Caco-2 (cell line): ENCODE results near the gene FBXW7. TPM values are rescaled to one million over a fixed set of nuclear protein-coding genes. Genes with fewer than 3 reads are reported as not detected.
"Not testable (repeated sequence)": the region's sequence is repeated elsewhere in the genome, so short reads cannot be mapped to it uniquely, and the experiment has no call there.

Experiments used
- BruUV-seq: library from RNA; stranded (reverse); fragments of 400-500 nt; replicated peaks from 2 replicates; lab custom pipeline; 2021; lab: Mats Ljungman, UMichigan
- CTCF ChIA-PET: fragments of 300-600 bp; sonication (Branson Sonifier 250); formaldehyde crosslinking; loops from one replicate; lab custom pipeline; 2022; ENCODE audit warnings: antibody characterized with exemption; lab: Charles Lee
- POLR2A ChIA-PET: fragments of 300-600 bp; sonication (Branson Sonifier 250); formaldehyde crosslinking; loops from one replicate; lab custom pipeline; 2022; ENCODE audit warnings: antibody characterized with exemption; lab: Charles Lee
- DNase-seq, 2 experiments: peaks; one replicate each; pipeline versions ENCODE4 v3.0.0 to v3.0.0-alpha.2; 2020 to 2022
- H3K27me3 ChIP-seq: replicated peaks from 2 replicates; pipeline ENCODE4 v1.6.0; 2011; ENCODE audit warnings: low read length; ENCODE audit not compliant: control insufficient read depth, insufficient read depth
- H3K36me3 ChIP-seq: 2 replicates; pipeline ENCODE4 v1.5.1; 2011; ENCODE audit warnings: low read length; ENCODE audit not compliant: control insufficient read depth, insufficient read depth
- H3K4me1 ChIP-seq: fragments of 250-450 bp; sonication (Bioruptor Pico); 2 replicates; pipeline ENCODE4 v1.5.1; 2020; ENCODE audit warnings: mild to moderate bottlenecking
- H3K4me3 ChIP-seq: 2 replicates; pipeline ENCODE4 v1.5.1; 2011; ENCODE audit warnings: low read depth, mild to moderate bottlenecking, control low read depth, low read length
- H3K9me3 ChIP-seq: fragments of 250-450 bp; sonication (Bioruptor Pico); 2 replicates; pipeline ENCODE4 v1.5.1; 2020; ENCODE audit warnings: mild to moderate bottlenecking, moderate library complexity
- H3K27ac Mint-ChIP-seq: one replicate; pipeline ENCODE4 v1.8.0; 2022; ENCODE audit warnings: mixed read lengths; ENCODE audit not compliant: unreplicated experiment
- H3K27me3 Mint-ChIP-seq: one replicate; pipeline ENCODE4 v1.8.0; 2022; ENCODE audit warnings: mixed read lengths; ENCODE audit not compliant: insufficient read depth, unreplicated experiment
- H3K36me3 Mint-ChIP-seq: one replicate; pipeline ENCODE4 v1.8.0; 2022; ENCODE audit warnings: mild to moderate bottlenecking, mixed read lengths; ENCODE audit not compliant: insufficient read depth, unreplicated experiment
- H3K4me1 Mint-ChIP-seq: one replicate; pipeline ENCODE4 v1.8.0; 2022; ENCODE audit warnings: low read depth, mixed read lengths; ENCODE audit not compliant: unreplicated experiment
- H3K4me3 Mint-ChIP-seq: one replicate; pipeline ENCODE4 v1.8.0; 2022; ENCODE audit warnings: mild to moderate bottlenecking, moderate library complexity, mixed read lengths; ENCODE audit not compliant: unreplicated experiment
- H3K9me3 Mint-ChIP-seq: one replicate; pipeline ENCODE4 v1.8.0; 2022; ENCODE audit warnings: mixed read lengths; ENCODE audit not compliant: unreplicated experiment
- intact Hi-C: fragments of 100-400 bp; cut with micrococcal nuclease; formaldehyde crosslinking; loops from one replicate; pipeline ENCODE4 v1.10.0; 2022; ENCODE audit not compliant: unreplicated experiment
- total RNA-seq: library from RNA; stranded (reverse); gene quantifications from 2 replicates; pipeline ENCODE4 v1.2.3, GENCODE V29; 2022
- TF ChIP-seq, protein P1 (sequence below), 2 experiments: fragments of 200-600 bp in 1 of 2; IDR thresholded peaks; 1 replicate in 1 of 2; 2 replicates in 1 of 2; pipeline versions ENCODE4 v1.5.1 to v1.8.0; 2011 to 2022; ENCODE audit warnings: antibody characterized with exemption in 1 of 2, control low read depth in 1 of 2, inconsistent platforms in 1 of 2, low read depth in 1 of 2, low read length in 1 of 2, mild to moderate bottlenecking in 1 of 2, moderate library complexity in 1 of 2; ENCODE audit not compliant: insufficient read depth in 1 of 2, severe bottlenecking in 1 of 2, unreplicated experiment in 1 of 2

FBXW7 gene
- total RNA-seq, 1 experiment from 2014 or later: 34.1 TPM

DNA sequence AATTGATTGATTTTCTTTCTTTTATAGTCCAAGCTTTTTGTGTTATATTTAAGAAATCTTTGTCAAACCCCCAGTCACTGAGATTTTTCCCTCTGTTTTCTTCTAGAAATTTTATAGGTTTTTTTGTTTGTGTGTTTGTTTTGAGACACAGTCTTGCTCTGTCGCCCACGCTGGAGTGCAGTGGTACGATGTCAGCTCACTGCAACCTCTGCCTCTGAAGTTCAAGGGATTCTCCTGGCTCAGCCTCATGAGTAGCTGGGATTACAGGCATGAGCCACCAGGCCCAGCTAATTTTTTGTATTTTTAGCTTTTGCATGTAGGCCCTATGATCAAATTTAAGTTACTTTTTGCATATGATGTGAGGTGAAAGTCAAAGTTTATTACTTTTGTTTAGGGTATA is 20.9 kb upstream of the FBXW7 start:
- Mint-ChIP-seq H3K4me1 (no peaks in the 10 kb centered on the region), H3K9me3 (no peaks in the 10 kb centered on the region), H3K4me3 (no peak overlapping the region), H3K27me3 (no peaks in the 10 kb centered on the region), H3K27ac (no peak overlapping the region), H3K36me3 (peaks cover 6% of the 10 kb centered on the region)
- Histone ChIP-seq H3K9me3 (no peaks in the 10 kb centered on the region), H3K4me3 (no peak overlapping the region), H3K27me3 (no peaks in the 10 kb centered on the region), H3K36me3 (no peaks in the 10 kb centered on the region), H3K4me1 (no peaks in the 10 kb centered on the region)
- no TSS peak for BruUV-seq
- ChIA-PET CTCF (no interaction called here), POLR2A (no interaction called here)
- TF ChIP-seq, protein P1, sequence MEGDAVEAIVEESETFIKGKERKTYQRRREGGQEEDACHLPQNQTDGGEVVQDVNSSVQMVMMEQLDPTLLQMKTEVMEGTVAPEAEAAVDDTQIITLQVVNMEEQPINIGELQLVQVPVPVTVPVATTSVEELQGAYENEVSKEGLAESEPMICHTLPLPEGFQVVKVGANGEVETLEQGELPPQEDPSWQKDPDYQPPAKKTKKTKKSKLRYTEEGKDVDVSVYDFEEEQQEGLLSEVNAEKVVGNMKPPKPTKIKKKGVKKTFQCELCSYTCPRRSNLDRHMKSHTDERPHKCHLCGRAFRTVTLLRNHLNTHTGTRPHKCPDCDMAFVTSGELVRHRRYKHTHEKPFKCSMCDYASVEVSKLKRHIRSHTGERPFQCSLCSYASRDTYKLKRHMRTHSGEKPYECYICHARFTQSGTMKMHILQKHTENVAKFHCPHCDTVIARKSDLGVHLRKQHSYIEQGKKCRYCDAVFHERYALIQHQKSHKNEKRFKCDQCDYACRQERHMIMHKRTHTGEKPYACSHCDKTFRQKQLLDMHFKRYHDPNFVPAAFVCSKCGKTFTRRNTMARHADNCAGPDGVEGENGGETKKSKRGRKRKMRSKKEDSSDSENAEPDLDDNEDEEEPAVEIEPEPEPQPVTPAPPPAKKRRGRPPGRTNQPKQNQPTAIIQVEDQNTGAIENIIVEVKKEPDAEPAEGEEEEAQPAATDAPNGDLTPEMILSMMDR (IDR thresholded peaks at IDR 0.05; ENCODE audit: insufficient read depth in 1 of 2, low read depth in 1 of 2, low read length in 1 of 2, severe bottlenecking in 1 of 2, unreplicated experiment in 1 of 2): no peak
- DNase-seq: no peak
- intact Hi-C loops: no loop called here

DNA sequence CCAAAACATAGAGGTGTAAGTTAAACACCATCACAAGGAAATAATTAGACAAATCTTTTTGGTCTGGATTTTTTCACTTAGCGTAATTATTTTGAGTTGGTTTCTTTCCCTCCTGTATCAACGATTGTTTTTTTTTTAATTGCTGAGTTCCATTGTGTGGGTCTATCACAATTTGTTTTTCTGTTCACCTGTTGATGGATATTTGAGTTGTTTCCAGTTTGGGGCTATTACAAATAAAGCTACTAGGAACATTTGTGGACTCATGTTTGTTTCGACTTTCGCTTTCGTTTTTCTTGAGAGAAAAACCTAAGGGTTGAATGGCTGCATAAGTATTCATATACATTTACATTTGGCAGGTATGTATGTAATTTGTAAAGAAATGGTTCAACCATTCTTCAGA is 20.4 kb upstream of the FBXW7 start:
- H3K9me3 Mint-ChIP-seq: no peaks in the 10 kb centered on the region
- no peaks in the 10 kb centered on the region for H3K4me1 Mint-ChIP-seq
- no peak overlapping the region for H3K4me3 Mint-ChIP-seq
- H3K36me3 Mint-ChIP-seq: peaks cover 4% of the 10 kb centered on the region
- CTCF ChIA-PET: no interaction called here
- no peaks in the 10 kb centered on the region for H3K27me3 Mint-ChIP-seq
- no peak overlapping the region for H3K27ac Mint-ChIP-seq
- POLR2A ChIA-PET: no interaction called here
- DNase-seq: no peak
- Histone ChIP-seq H3K4me1 (no peaks in the 10 kb centered on the region), H3K4me3 (no peak overlapping the region), H3K27me3 (no peaks in the 10 kb centered on the region), H3K36me3 (no peaks in the 10 kb centered on the region), H3K9me3 (no peaks in the 10 kb centered on the region)
- BruUV-seq: no TSS peak
- intact Hi-C loops: no loop called here
- TF ChIP-seq, protein P1 (IDR thresholded peaks at IDR 0.05; ENCODE audit: insufficient read depth in 1 of 2, low read depth in 1 of 2, low read length in 1 of 2, severe bottlenecking in 1 of 2, unreplicated experiment in 1 of 2): no peak

DNA sequence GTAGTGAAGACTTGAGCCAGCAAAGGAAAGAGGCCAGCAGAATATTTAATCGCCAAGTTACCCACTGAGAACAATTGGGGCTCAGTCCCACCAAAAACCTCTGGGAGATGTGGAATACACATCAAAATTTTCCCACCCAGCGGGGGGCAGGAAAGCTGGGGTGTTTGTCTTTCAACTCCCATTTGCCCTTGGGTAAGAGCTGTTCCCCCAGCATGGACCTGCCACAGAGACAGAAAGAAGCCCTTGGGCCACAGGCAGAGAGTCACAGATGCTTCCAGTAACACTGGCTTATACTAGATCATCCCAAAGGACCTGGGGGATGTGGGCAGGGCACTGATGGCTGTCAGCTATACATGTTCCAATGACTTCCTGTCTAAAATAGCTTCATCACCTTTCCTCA is 18.9 kb upstream of the FBXW7 start:
- POLR2A ChIA-PET: no interaction called here
- BruUV-seq: no TSS peak
- no peaks in the 10 kb centered on the region for H3K4me1 Mint-ChIP-seq
- no peak overlapping the region for H3K4me3 Mint-ChIP-seq
- no peaks in the 10 kb centered on the region for H3K27me3 Mint-ChIP-seq
- no peak overlapping the region for H3K27ac Mint-ChIP-seq
- H3K36me3 ChIP-seq: no peaks in the 10 kb centered on the region
- intact Hi-C loops: no loop called here
- no peak overlapping the region for H3K4me3 ChIP-seq
- H3K9me3 ChIP-seq: no peaks in the 10 kb centered on the region
- no peaks in the 10 kb centered on the region for H3K27me3 ChIP-seq
- no peak for DNase-seq
- TF ChIP-seq, protein P1 (IDR thresholded peaks at IDR 0.05; ENCODE audit: insufficient read depth in 1 of 2, low read depth in 1 of 2, low read length in 1 of 2, severe bottlenecking in 1 of 2, unreplicated experiment in 1 of 2): no peak
- H3K4me1 ChIP-seq: no peaks in the 10 kb centered on the region
- no peaks in the 10 kb centered on the region for H3K36me3 Mint-ChIP-seq
- CTCF ChIA-PET: no interaction called here
- no peaks in the 10 kb centered on the region for H3K9me3 Mint-ChIP-seq

DNA sequence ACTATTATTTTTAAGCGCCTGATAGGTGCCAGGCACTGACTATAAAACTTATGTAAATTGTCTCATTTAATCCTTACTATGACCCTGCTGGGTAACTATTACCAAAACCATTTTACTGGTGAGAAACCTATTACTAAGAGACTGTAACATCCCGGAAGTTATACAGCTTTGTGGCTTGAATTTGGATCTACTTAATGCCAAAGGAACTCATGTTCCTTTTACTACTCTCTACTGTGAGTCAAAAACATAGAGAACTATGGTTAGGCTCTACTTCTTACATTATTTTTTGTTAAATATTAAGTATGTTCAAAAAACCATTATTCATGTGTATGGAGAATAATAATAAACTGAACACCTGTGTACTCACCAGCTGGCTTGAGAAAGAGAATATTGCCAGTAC is 14.8 kb upstream of the FBXW7 start:
- H3K36me3 ChIP-seq, H3K9me3 ChIP-seq, H3K4me3 Mint-ChIP-seq, H3K4me3 ChIP-seq, intact Hi-C loops, H3K27me3 ChIP-seq, H3K4me1 Mint-ChIP-seq, CTCF ChIA-PET, BruUV-seq, H3K4me1 ChIP-seq, DNase-seq, H3K27ac Mint-ChIP-seq, H3K9me3 Mint-ChIP-seq, POLR2A ChIA-PET, H3K27me3 Mint-ChIP-seq, H3K36me3 Mint-ChIP-seq: not testable (repeated sequence)
